Chondrocyte (in vitro differentiated cells): ENCODE data around the gene ATP8B3. TPM values are rescaled to one million over a fixed set of nuclear protein-coding genes. Genes with fewer than 3 reads are reported as not detected.

ENCODE experiments used
- DNase-seq: peaks from one replicate; pipeline ENCODE4 v3.0.0; 2021; ENCODE audit warnings: mixed read lengths, low spot score
- H3K27ac Mint-ChIP-seq: one replicate; pipeline ENCODE4 v1.8.0; 2021; ENCODE audit warnings: mild to moderate bottlenecking, moderate library complexity, mixed read lengths; ENCODE audit not compliant: unreplicated experiment
- H3K27me3 Mint-ChIP-seq: 2 replicates; pipeline ENCODE4 v1.8.0; 2021; ENCODE audit warnings: low read depth, mixed read lengths
- H3K36me3 Mint-ChIP-seq: 2 replicates; pipeline ENCODE4 v1.8.0; 2021; ENCODE audit warnings: low read depth, mixed read lengths
- H3K4me1 Mint-ChIP-seq: 2 replicates; pipeline ENCODE4 v1.8.0; 2021; ENCODE audit warnings: low read depth, mild to moderate bottlenecking, mixed read lengths
- H3K4me3 Mint-ChIP-seq: one replicate; pipeline ENCODE4 v1.8.0; 2021; ENCODE audit warnings: mild to moderate bottlenecking, moderate library complexity, mixed read lengths; ENCODE audit not compliant: unreplicated experiment
- H3K9me3 Mint-ChIP-seq: 2 replicates; pipeline ENCODE4 v1.8.0; 2021; ENCODE audit warnings: low read depth, mixed read lengths
- total RNA-seq: library from RNA; stranded (reverse); gene quantifications from 3 replicates; pipeline ENCODE4 v1.2.1, GENCODE V29; 2021
- TF ChIP-seq, protein P1 (sequence below): fragments of 200-600 bp; sonication (generic); IDR thresholded peaks from 2 replicates; pipeline ENCODE4 v1.5.0; 2021; ENCODE audit warnings: antibody characterized with exemption, mild to moderate bottlenecking, moderate library complexity

Gene ATP8B3
- total RNA-seq, 1 donor from 2014 or later = 5.7 TPM

DNA sequence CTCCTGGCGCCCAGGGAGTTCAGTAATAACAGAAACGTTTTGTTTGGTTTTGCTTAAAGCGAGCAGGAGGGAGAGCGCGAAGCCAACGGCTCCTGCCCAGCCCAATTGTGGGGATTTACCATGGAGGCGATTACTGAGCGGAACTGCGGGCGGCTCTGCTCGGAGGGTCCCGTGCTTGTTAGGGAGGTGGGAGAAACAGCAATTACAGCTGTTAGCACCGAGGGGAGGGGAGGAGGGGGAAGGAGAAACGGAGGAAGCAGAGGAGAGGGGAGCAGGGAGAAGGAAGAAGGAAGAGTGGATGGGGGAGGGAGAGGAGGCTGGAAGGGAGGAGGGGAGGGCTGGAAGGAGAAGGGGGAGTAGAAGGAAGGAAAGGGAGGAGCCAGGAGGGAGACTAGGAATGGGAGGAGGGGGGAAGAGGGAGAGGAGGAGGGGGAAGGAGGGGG, 66.5 kb downstream of the ATP8B3 start:
- H3K4me1 Mint-ChIP-seq = peaks cover 6% of the 10 kb centered on the region
- H3K27ac Mint-ChIP-seq = no peak overlapping the region
- peaks cover 27% of the 10 kb centered on the region for H3K27me3 Mint-ChIP-seq
- peaks cover under 1% of the 10 kb centered on the region for H3K9me3 Mint-ChIP-seq
- TF ChIP-seq, protein P1, sequence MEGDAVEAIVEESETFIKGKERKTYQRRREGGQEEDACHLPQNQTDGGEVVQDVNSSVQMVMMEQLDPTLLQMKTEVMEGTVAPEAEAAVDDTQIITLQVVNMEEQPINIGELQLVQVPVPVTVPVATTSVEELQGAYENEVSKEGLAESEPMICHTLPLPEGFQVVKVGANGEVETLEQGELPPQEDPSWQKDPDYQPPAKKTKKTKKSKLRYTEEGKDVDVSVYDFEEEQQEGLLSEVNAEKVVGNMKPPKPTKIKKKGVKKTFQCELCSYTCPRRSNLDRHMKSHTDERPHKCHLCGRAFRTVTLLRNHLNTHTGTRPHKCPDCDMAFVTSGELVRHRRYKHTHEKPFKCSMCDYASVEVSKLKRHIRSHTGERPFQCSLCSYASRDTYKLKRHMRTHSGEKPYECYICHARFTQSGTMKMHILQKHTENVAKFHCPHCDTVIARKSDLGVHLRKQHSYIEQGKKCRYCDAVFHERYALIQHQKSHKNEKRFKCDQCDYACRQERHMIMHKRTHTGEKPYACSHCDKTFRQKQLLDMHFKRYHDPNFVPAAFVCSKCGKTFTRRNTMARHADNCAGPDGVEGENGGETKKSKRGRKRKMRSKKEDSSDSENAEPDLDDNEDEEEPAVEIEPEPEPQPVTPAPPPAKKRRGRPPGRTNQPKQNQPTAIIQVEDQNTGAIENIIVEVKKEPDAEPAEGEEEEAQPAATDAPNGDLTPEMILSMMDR = no peak
- no peak overlapping the region for H3K4me3 Mint-ChIP-seq
- no peak for DNase-seq
- H3K36me3 Mint-ChIP-seq = no peaks in the 10 kb centered on the region

- H3K27me3 Mint-ChIP-seq = peaks cover 28% of the 10 kb centered on the region
- DNase-seq = no peak
- peaks cover 6% of the 10 kb centered on the region for H3K4me1 Mint-ChIP-seq
- H3K9me3 Mint-ChIP-seq = peaks cover 5% of the 10 kb centered on the region
- TF ChIP-seq, protein P1 = no peak
- H3K4me3 Mint-ChIP-seq = no peak overlapping the region
- H3K36me3 Mint-ChIP-seq = no peaks in the 10 kb centered on the region
- no peak overlapping the region for H3K27ac Mint-ChIP-seq
These were observed 67.1 kb downstream of the ATP8B3 start for GRCh38 chr19:1744822-1745563.

- no peak for DNase-seq
- H3K4me3 Mint-ChIP-seq = no peak overlapping the region
- H3K4me1 Mint-ChIP-seq = peaks cover 6% of the 10 kb centered on the region
- TF ChIP-seq, protein P1 = no peak
- no peak overlapping the region for H3K27ac Mint-ChIP-seq
- peaks cover 5% of the 10 kb centered on the region for H3K9me3 Mint-ChIP-seq
- H3K36me3 Mint-ChIP-seq = no peaks in the 10 kb centered on the region
- H3K27me3 Mint-ChIP-seq = peaks cover 27% of the 10 kb centered on the region
These were observed 67.9 kb downstream of the ATP8B3 start for GRCh38 chr19:1744133-1744665.

GRCh38 chr19:1742989-1743696, 68.9 kb downstream of the ATP8B3 start:
- no peak for DNase-seq
- Mint-ChIP-seq H3K4me1 (peaks cover 6% of the 10 kb centered on the region), H3K9me3 (peaks cover 5% of the 10 kb centered on the region), H3K27me3 (peaks cover 31% of the 10 kb centered on the region), H3K36me3 (no peaks in the 10 kb centered on the region), H3K4me3 (no peak overlapping the region), H3K27ac (no peak overlapping the region)
- TF ChIP-seq, protein P1 = no peak

- Mint-ChIP-seq H3K27ac (no peak overlapping the region), H3K36me3 (no peaks in the 10 kb centered on the region), H3K4me3 (no peak overlapping the region), H3K9me3 (peaks cover 5% of the 10 kb centered on the region), H3K27me3 (peaks cover 41% of the 10 kb centered on the region), H3K4me1 (no peaks in the 10 kb centered on the region)
- no peak for DNase-seq
- TF ChIP-seq, protein P1 = no peak
These were observed 72.0 kb downstream of the ATP8B3 start for GRCh38 chr19:1739960-1740629.
